ENCODE measurements around the gene RELN. TPM values are rescaled to one million over a fixed set of nuclear protein-coding genes. Genes with fewer than 3 reads are reported as not detected.

RELN gene
- total RNA-seq, 1 donor from 2014 or later: 5.7 TPM

DNA sequence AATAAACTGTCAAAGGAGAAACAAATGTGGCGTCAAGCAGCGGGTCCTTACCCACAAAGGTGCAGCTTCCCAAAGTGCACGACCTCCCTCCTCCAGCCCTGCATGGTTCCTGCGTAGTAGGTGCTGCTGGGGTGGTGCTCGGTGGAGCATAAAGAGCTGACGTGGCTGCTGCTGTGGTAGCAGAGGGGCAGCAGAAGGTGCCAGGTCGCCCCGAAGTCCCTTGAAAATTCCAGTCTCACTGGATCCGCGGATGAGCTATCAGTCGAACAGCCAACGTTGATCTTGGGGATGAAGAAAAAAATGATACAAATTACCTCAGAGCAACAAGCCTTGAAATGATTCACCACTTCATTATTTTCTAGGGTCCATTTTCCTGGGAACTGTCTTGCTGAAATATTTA, 438.4 kb downstream of the RELN start:
- Mint-ChIP-seq H3K27ac (ENCODE audit: unreplicated experiment) (no peak overlapping the region), H3K4me3 (ENCODE audit: unreplicated experiment) (no peak overlapping the region), H3K27me3 (ENCODE audit: unreplicated experiment) (no peaks in the 10 kb centered on the region), H3K9me3 (ENCODE audit: unreplicated experiment) (no peaks in the 10 kb centered on the region), H3K36me3 (ENCODE audit: unreplicated experiment) (no peaks in the 10 kb centered on the region), H3K4me1 (ENCODE audit: low read depth, unreplicated experiment) (no peaks in the 10 kb centered on the region)
- TF ChIP-seq CTCF (IDR thresholded peaks at IDR 0.05; ENCODE audit: partially characterized antibody, unreplicated experiment): no peak
- DNase-seq: no peak

GRCh38 chr7:103549786-103550185, 439.7 kb downstream of the RELN start:
- Mint-ChIP-seq H3K4me1 (ENCODE audit: low read depth, unreplicated experiment) (no peaks in the 10 kb centered on the region), H3K36me3 (ENCODE audit: unreplicated experiment) (no peaks in the 10 kb centered on the region), H3K27ac (ENCODE audit: unreplicated experiment) (no peak overlapping the region), H3K4me3 (ENCODE audit: unreplicated experiment) (no peak overlapping the region), H3K27me3 (ENCODE audit: unreplicated experiment) (no peaks in the 10 kb centered on the region), H3K9me3 (ENCODE audit: unreplicated experiment) (no peaks in the 10 kb centered on the region)
- no peak for DNase-seq
- no peak for TF ChIP-seq CTCF (IDR thresholded peaks at IDR 0.05; ENCODE audit: partially characterized antibody, unreplicated experiment)

DNA sequence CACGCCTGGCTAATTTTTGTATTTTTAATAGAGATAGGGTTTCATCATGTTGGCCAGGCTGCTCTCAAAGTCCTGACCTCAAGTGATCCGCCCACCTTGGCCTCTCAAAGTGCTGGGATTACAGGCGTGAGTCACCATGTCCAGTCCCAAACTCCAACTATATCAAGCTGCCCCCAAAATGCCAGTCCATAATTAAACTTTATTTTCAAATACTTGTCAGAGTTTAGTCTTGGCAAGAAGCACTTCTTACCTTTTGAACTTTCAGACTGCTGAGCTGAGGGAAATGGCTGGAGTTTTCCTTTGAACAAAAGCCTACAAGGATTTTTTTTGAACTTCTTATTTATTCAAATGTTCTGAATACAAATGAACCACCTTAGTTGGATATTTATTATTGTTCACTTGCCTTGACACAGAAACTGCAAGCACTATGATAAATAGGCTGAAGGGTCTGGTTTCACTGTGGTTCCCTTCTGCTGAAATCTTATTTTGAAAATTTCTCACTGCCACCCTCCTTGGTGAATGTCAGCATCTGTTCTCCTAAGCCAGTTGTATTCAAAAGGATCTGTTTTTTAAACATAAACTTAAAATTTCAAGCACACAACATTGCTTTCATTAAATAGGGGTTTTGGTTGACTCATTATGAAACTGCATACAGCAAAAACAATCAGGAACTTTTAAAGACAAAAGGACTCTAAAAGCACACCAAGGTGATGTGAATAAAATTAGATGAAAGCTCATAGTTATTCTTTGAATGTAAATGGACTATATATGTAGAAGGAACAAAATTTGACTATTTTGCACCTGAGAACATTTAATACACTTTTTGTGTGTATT, 441.8 kb downstream of the RELN start:
- no peaks in the 10 kb centered on the region for H3K36me3 Mint-ChIP-seq (ENCODE audit: unreplicated experiment)
- H3K9me3 Mint-ChIP-seq (ENCODE audit: unreplicated experiment): peaks cover 2% of the 10 kb centered on the region
- H3K27ac Mint-ChIP-seq (ENCODE audit: unreplicated experiment): no peak overlapping the region
- H3K27me3 Mint-ChIP-seq (ENCODE audit: unreplicated experiment): peaks cover 2% of the 10 kb centered on the region
- no peak for DNase-seq
- TF ChIP-seq CTCF (IDR thresholded peaks at IDR 0.05; ENCODE audit: partially characterized antibody, unreplicated experiment): no peak
- no peak overlapping the region for H3K4me3 Mint-ChIP-seq (ENCODE audit: unreplicated experiment)
- H3K4me1 Mint-ChIP-seq (ENCODE audit: low read depth, unreplicated experiment): no peaks in the 10 kb centered on the region

DNA sequence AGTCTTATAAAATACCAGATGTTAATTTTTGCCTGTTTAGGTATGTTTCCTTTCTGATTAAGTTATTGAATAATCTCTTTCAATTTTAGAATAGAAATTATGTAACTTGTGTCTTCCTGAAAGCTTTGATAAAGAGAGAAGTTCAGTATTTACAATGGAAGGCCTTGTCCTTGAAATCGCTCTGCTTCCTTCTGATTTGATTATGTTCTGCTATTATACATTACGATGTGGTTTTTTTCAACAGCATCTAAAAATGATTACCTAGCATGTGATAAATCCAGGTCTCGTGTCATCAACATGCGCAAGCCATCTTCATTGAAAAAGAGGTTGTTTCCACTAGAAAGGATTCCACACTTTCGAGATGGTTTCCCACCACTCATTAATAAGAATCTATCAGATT, 447.0 kb downstream of the RELN start:
- H3K4me3 Mint-ChIP-seq (ENCODE audit: unreplicated experiment): no peak overlapping the region
- H3K27me3 Mint-ChIP-seq (ENCODE audit: unreplicated experiment): peaks cover 2% of the 10 kb centered on the region
- no peaks in the 10 kb centered on the region for H3K36me3 Mint-ChIP-seq (ENCODE audit: unreplicated experiment)
- no peaks in the 10 kb centered on the region for H3K4me1 Mint-ChIP-seq (ENCODE audit: low read depth, unreplicated experiment)
- no peak for DNase-seq
- no peak for TF ChIP-seq CTCF (IDR thresholded peaks at IDR 0.05; ENCODE audit: partially characterized antibody, unreplicated experiment)
- peaks cover 2% of the 10 kb centered on the region for H3K9me3 Mint-ChIP-seq (ENCODE audit: unreplicated experiment)
- no peak overlapping the region for H3K27ac Mint-ChIP-seq (ENCODE audit: unreplicated experiment)

DNA sequence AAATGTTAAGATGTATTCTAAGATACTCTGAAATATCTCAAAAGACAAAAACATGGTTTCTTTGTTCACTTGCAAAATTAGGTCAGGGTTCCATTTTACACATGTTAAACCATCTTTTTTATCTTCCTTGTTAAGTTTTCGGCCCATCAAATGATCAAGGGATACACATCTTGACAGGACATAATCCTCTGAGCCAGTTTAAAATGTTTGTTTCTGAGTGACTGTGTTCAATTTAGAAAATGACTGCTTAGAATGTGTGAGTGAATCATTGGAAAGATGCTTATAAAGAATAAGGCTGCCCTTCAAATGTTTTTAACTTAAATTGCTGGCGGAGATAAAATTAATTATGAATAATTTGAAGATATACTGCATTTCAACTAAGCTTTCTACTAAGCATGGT, 447.5 kb downstream of the RELN start:
- no peaks in the 10 kb centered on the region for H3K36me3 Mint-ChIP-seq (ENCODE audit: unreplicated experiment)
- H3K27ac Mint-ChIP-seq (ENCODE audit: unreplicated experiment): no peak overlapping the region
- H3K4me1 Mint-ChIP-seq (ENCODE audit: low read depth, unreplicated experiment): no peaks in the 10 kb centered on the region
- H3K27me3 Mint-ChIP-seq (ENCODE audit: unreplicated experiment): peaks cover 2% of the 10 kb centered on the region
- H3K4me3 Mint-ChIP-seq (ENCODE audit: unreplicated experiment): no peak overlapping the region
- DNase-seq: no peak
- no peak for TF ChIP-seq CTCF (IDR thresholded peaks at IDR 0.05; ENCODE audit: partially characterized antibody, unreplicated experiment)
- H3K9me3 Mint-ChIP-seq (ENCODE audit: unreplicated experiment): peaks cover 2% of the 10 kb centered on the region

All from glutamatergic neuron (in vitro differentiated cells).